PC-3 (cell line): ENCODE data around the gene GLMP. TPM values are rescaled to one million over a fixed set of nuclear protein-coding genes. Genes with fewer than 3 reads are reported as not detected.

Experiments
- ATAC-seq: fragments of 200-7000 bp; cut with Tn5 transposase; 2 replicates; pipeline ENCODE4 v1.9.1; 2020; ENCODE audit warnings: mild to moderate bottlenecking, moderate library complexity
- BruUV-seq: library from RNA; stranded (reverse); fragments of 400-500 nt; replicated peaks from 2 replicates; lab custom pipeline; 2021; lab: Mats Ljungman, UMichigan
- CTCF ChIA-PET: fragments of 300-600 bp; sonication (Branson Sonifier 250); formaldehyde crosslinking; loops from one replicate; lab custom pipeline; 2022; ENCODE audit warnings: antibody characterized with exemption; lab: Charles Lee
- POLR2A ChIA-PET: fragments of 300-600 bp; sonication (Branson Sonifier 250); formaldehyde crosslinking; loops from one replicate; lab custom pipeline; 2022; ENCODE audit warnings: antibody characterized with exemption; ENCODE audit not compliant: unreplicated experiment; lab: Charles Lee
- DNase-seq: peaks from one replicate; pipeline ENCODE4 v3.0.0-alpha.2; 2015
- H2AFZ ChIP-seq: fragments of 300-600 bp; sonication (generic); 2 replicates; pipeline ENCODE4 v1.6.0; 2016; ENCODE audit warnings: antibody characterized with exemption, low read length
- H3F3A ChIP-seq: fragments of 300-600 bp; sonication (generic); one replicate; pipeline ENCODE4 v1.6.0; 2017; ENCODE audit warnings: antibody characterized with exemption, low read length, control low read depth, mild to moderate bottlenecking; ENCODE audit not compliant: unreplicated experiment
- H3K27ac ChIP-seq: fragments of 300-600 bp; sonication (generic); 2 replicates; pipeline ENCODE4 v1.5.1; 2016; ENCODE audit warnings: mild to moderate bottlenecking, low read length
- H3K27me3 ChIP-seq: fragments of 300-600 bp; sonication (generic); 2 replicates; pipeline ENCODE4 v1.6.1; 2016; ENCODE audit warnings: low read length, mixed read lengths
- H3K36me3 ChIP-seq: fragments of 300-600 bp; sonication (generic); 2 replicates; pipeline ENCODE4 v1.6.1; 2016; ENCODE audit warnings: low read depth, mixed run types, low read length, mixed read lengths
- H3K4me1 ChIP-seq: fragments of 300-600 bp; sonication (generic); 2 replicates; pipeline ENCODE4 v1.5.1; 2016; ENCODE audit warnings: low read length; ENCODE audit not compliant: insufficient read depth
- H3K4me2 ChIP-seq: fragments of 300-600 bp; sonication (generic); 2 replicates; pipeline ENCODE4 v1.6.0; 2016; ENCODE audit warnings: low read length
- H3K4me3 ChIP-seq: fragments of 300-600 bp; sonication (generic); 2 replicates; pipeline ENCODE4 v1.5.1; 2016; ENCODE audit warnings: mild to moderate bottlenecking, low read length, mixed read lengths
- H3K79me2 ChIP-seq: fragments of 300-600 bp; sonication (generic); 2 replicates; pipeline ENCODE4 v1.6.1; 2017; ENCODE audit warnings: low read length, mixed read lengths
- H3K9ac ChIP-seq: fragments of 300-600 bp; sonication (generic); 2 replicates; pipeline ENCODE4 v1.6.0; 2016; ENCODE audit warnings: mild to moderate bottlenecking, low read length
- H3K9me2 ChIP-seq: fragments of 300-600 bp; sonication (generic); replicated peaks from 2 replicates; pipeline ENCODE4 v1.6.1; 2016; ENCODE audit warnings: mixed run types, low read length, mixed read lengths
- H3K9me3 ChIP-seq: fragments of 300-600 bp; sonication (generic); 2 replicates; pipeline ENCODE4 v1.6.1; 2016; ENCODE audit warnings: low read length, mixed read lengths
- H4K20me1 ChIP-seq: fragments of 300-600 bp; sonication (generic); 2 replicates; pipeline ENCODE4 v1.6.1; 2016; ENCODE audit warnings: low read length, mixed read lengths
- CTCF ChIP-seq: fragments of 300-600 bp; sonication (generic); conservative IDR thresholded peaks from 2 replicates; pipeline ENCODE4 v1.5.1; 2017; ENCODE audit warnings: antibody characterized with exemption, low read depth, mild to moderate bottlenecking, low read length
- EZH2 ChIP-seq: fragments of 300-600 bp; sonication (generic); IDR thresholded peaks from one replicate; pipeline ENCODE4 v1.6.1; 2017; ENCODE audit warnings: antibody characterized with exemption, mild to moderate bottlenecking, low read length; ENCODE audit not compliant: unreplicated experiment
- EZH2phosphoT487 ChIP-seq: fragments of 300-600 bp; sonication (generic); IDR thresholded peaks from 2 replicates; pipeline ENCODE4 v1.6.1; 2018; ENCODE audit warnings: mild to moderate bottlenecking, antibody characterized with exemption, low read length, borderline replicate concordance
- intact Hi-C: fragments of 100-400 bp; cut with micrococcal nuclease; formaldehyde crosslinking; loops from 2 replicates; pipeline ENCODE4 v1.9.0; 2023
- total RNA-seq: library from RNA; depleted of rRNA; stranded (reverse); fragments of >200 nt; gene quantifications from 2 replicates; pipeline ENCODE4 v1.2.3, GENCODE V29; 2014

Gene GLMP
- total RNA-seq, 1 experiment from 2014 or later = 49.8 TPM

GRCh38 chr1:156263288-156263655, 32.2 kb downstream of the GLMP start:
- peaks cover 25% of the 10 kb centered on the region for H3K4me1 ChIP-seq
- H3K9ac ChIP-seq = no peak overlapping the region; the same call in 1 of the 2 replicates
- H4K20me1 ChIP-seq = 0 out of 2 replicates have a peak, but pooled peaks cover 4% of the 10 kb centered on the region
- DNase-seq = no peak
- H3K79me2 ChIP-seq = peaks cover 3% of the 10 kb centered on the region; the same call in 1 of the 2 replicates
- no TSS peak for BruUV-seq
- peaks cover 77% of the 10 kb centered on the region for H3K36me3 ChIP-seq
- no peaks in the 10 kb centered on the region for H3K9me2 ChIP-seq
- peak; percentile 44 for ATAC-seq
- H3K4me3 ChIP-seq = no peak overlapping the region
- peaks cover 12% of the 10 kb centered on the region for H3F3A ChIP-seq
- ChIA-PET POLR2A (interaction anchor here (1.0 kb wide), 1 partner anchor 19 kb away, joined by 3 read pairs; the partner anchor contains the start of gene SMG5), CTCF (no interaction called here)
- peak overlapping the region; percentile 91 for H3K27ac ChIP-seq
- intact Hi-C loops = loop anchor here (1.0 kb wide), 1 partner anchor 19 kb away; the partner anchor contains the start of gene SMG5
- TF ChIP-seq EZH2 = no peak
- no peak for TF ChIP-seq CTCF
- no peak for TF ChIP-seq EZH2phosphoT487
- no peaks in the 10 kb centered on the region for H3K27me3 ChIP-seq
- H3K4me2 ChIP-seq = peak overlapping the region; percentile 74
- H2AFZ ChIP-seq = no peak overlapping the region
- H3K9me3 ChIP-seq = no peaks in the 10 kb centered on the region

GRCh38 chr1:156262461-156263287, 32.8 kb downstream of the GLMP start:
- Histone ChIP-seq H3K36me3 (peaks cover 77% of the 10 kb centered on the region), H3K27me3 (no peaks in the 10 kb centered on the region), H3K9ac (peak overlapping the region; percentile 39), H3K27ac (peak overlapping the region; percentile 91), H3K4me2 (peak overlapping the region; percentile 74), H3K4me3 (peak overlapping the region; percentile 16; the same call in 1 of the 2 replicates), H3K9me2 (no peaks in the 10 kb centered on the region), H3F3A (peaks cover 12% of the 10 kb centered on the region), H3K4me1 (peaks cover 25% of the 10 kb centered on the region), H3K9me3 (no peaks in the 10 kb centered on the region), H4K20me1 (0 out of 2 replicates have a peak, but pooled peaks cover 4% of the 10 kb centered on the region), H2AFZ (no peak overlapping the region), H3K79me2 (peaks cover 3% of the 10 kb centered on the region; the same call in 1 of the 2 replicates)
- intact Hi-C loops = loop anchor here (1.0 kb wide), 1 partner anchor 20 kb away; the partner anchor contains the start of gene SMG5
- CTCF ChIA-PET = no interaction called here
- BruUV-seq = no TSS peak
- no peak for TF ChIP-seq CTCF
- no peak for TF ChIP-seq EZH2phosphoT487
- peak; percentile 98 for DNase-seq
- ATAC-seq = peak; percentile 85
- POLR2A ChIA-PET = interaction anchor here (1.0 kb wide), 1 partner anchor 20 kb away, joined by 3 read pairs; the partner anchor contains the start of gene SMG5
